ENCODE measurements around the gene SPATS1.
"Not testable (repeated sequence)": the region's sequence is repeated elsewhere in the genome, so short reads cannot be mapped to it uniquely, and the experiment has no call there.

The SPATS1 gene

DNA sequence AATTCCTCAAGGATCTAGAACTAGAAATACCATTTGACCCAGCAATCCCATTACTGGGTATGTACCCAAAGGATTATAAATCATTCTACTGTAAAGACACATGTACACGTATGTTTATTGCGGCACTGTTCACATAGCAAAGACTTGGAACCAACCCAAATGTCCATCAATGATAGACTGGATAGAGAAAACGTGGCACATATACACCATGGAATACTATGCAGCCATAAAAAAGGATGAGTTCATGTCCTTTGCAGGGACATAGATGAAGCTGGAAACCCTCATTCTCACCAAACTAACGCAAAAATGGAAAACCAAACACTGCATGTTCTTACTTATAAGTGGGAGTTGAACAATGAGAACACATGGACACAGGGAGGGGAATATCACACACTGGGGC, 4.4 kb downstream of the SPATS1 start:
- DNase-seq = not testable (repeated sequence)

GRCh38 chr6:44349904-44350649, 7.6 kb downstream of the SPATS1 start:
- DNase-seq = no peak

- not testable (repeated sequence) for DNase-seq
These were observed 8.2 kb downstream of the SPATS1 start for GRCh38 chr6:44350650-44350994.

- DNase-seq = no peak
These were observed 9.8 kb downstream of the SPATS1 start for GRCh38 chr6:44352259-44352658.

GRCh38 chr6:44353336-44353735, 10.9 kb downstream of the SPATS1 start:
- no peak for DNase-seq

GRCh38 chr6:44355640-44356039, 13.2 kb downstream of the SPATS1 start:
- no peak for DNase-seq

DNA sequence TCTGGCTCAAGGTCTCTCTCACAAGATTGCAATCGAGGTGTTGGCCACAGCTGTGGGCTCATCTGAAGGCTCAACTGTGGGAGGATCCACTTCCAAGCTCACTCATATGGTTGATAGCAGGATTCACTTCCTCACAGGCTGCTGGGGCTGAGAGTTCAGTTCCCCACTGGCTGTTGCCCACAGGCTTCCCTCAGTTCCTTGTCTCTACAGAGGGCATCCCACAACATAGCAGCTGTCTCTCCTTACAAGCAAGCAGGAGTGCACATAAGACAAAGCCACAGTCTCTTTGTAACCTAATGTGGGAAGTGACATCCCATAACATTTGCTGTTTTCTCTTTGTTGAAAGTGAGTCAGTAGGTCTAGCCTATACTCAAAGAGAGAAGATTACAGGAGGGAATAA, 14.0 kb downstream of the SPATS1 start:
- no peak for DNase-seq

GRCh38 chr6:44359973-44360372, 17.5 kb downstream of the SPATS1 start:
- DNase-seq = no peak

- no peak for DNase-seq
These were observed 19.5 kb downstream of the SPATS1 start for GRCh38 chr6:44361947-44362346.

- no peak for DNase-seq
These were observed 21.0 kb downstream of the SPATS1 start for GRCh38 chr6:44363377-44363926.

DNA sequence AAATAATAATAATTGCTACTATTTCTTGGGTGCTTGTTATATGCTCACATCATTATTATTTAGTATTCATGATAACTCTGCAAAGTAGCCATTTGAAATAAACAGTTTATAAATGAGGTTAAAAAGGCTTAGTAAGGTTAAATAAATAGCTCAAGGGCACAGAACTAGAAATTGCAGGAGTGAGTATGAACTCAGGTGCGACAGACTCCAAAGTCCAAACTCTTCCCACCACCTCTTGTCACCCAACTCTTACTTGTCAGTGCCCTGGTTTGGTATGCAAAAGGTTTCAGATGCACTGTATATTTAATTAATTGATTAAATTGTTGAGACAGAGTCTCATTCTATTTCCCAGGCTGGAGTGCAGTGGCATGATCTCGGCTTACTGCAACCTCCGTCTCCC, 24.3 kb downstream of the SPATS1 start:
- no peak for DNase-seq

DNA sequence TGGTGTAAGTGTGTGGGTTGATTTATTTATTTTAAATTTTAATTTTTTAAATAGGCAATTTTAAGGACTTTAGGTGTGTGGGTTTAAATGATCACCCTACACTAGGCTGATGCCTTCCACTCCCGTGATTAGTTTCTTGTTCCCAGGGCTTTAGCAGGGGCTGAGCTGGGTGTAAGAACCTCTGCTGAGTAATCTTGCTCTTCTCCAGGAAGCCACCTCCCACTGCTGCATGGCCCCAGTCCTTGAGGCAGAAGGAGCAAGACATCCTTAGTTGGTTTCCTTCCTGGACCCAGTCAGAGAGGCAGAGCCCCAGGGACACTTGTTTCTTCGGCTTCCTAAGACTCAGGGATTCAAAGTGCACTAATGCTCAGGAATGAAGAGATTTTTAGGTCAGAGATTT, 25.2 kb downstream of the SPATS1 start:
- no peak for DNase-seq

DNA sequence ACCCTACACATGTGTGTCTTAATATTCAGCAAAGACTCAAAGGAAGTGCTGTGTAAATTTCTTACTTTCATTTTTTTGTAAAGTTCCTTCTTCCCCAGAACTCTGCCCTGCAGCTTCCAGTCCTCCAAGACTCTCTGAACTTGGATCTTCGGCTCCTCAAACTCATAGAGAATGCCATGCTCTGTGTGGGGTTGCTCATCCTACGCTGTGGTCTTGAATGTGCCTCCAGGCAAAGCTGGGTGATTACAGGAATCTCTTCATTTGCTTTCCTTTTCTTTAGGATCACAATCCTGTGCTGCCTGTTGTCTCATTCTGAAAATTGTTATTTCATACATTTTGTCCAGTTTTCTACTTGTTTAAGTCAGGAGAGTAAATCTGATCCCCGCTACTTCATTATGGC, 30.6 kb downstream of the SPATS1 start:
- DNase-seq = no peak

- no peak for DNase-seq
These were observed 31.3 kb downstream of the SPATS1 start for GRCh38 chr6:44373787-44374186.

GRCh38 chr6:44375071-44375470, 32.6 kb downstream of the SPATS1 start:
- no peak for DNase-seq

GRCh38 chr6:44377484-44377883, 35.0 kb downstream of the SPATS1 start:
- DNase-seq = no peak

- DNase-seq = no peak
These were observed 35.5 kb downstream of the SPATS1 start for GRCh38 chr6:44377971-44378370.

GRCh38 chr6:44381739-44382138, 39.3 kb downstream of the SPATS1 start:
- no peak for DNase-seq

DNA sequence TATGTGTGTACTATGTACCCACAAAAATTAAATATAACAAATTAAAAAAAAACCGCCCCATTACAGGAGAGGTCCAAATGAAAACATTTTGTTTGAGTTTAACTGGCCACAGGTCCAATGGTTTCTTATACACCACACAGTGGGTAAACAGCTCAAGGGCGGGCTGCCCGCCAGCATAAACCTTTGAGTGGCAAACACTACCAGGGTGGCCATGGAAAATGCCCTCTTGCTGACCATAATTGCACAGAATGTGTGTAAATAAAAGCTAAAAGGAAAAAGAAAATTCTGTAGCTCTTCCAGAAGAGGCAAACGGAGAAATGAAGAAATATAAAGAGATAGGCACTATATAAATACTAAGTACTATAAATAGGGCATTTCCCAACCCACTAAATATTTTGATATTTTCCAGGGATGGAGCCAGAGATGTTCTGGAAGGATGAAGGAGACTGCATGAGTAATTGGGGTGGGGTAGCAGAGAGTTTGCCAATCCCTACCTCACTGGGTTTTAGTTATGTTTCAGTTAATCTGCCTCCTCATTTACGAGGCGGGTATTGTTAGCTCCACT, 44.0 kb downstream of the SPATS1 start:
- no peak for DNase-seq

DNA sequence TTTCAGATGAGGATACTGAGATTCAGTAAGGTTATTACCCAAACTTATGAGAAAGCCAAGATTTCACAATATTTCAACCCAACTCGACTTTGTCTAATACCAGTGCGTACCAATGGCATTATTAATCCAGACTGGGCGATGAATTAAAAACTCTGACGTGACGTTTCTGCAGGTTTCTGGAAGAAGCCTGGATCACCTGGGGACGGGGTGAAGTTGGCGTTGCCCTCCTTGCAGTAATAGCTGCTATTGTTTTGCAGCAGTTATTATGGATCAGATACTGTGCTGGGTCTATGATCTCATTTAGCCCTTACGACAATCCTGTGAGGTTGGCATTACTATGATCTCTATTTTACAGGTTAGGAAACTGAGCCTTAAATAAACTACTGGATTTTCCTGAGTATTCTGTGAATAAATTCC, 44.5 kb downstream of the SPATS1 start:
- no peak for DNase-seq

- DNase-seq = peak; percentile 86 to 95 (median 91)
These were observed 45.1 kb downstream of the SPATS1 start, which contains the start of gene CDC5L for GRCh38 chr6:44387346-44388134. TSS of gene CDC5L (plus strand) at chr6:44387706. CDS start at chr6:44387824, 118 bp downstream.

DNA sequence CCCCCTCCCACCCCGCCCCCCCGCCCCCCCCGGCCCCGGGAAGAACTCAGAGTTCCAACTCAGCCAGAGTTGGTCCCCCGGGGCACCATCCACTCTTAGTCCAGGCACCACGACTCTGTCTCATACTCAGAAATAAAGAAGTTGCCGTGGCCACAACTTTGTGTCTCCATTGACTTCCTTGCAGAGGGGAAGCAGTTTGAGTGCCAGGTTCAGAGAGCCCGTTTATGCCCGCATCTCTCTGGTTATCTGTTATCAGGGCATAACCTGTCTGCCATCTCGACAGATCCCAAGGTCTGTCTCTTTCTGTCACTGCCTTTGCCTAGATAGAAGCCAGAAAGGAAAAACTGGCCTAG, 45.7 kb downstream of the SPATS1 start:
- no peak for DNase-seq

GRCh38 chr6:44388887-44389286, 46.4 kb downstream of the SPATS1 start:
- DNase-seq = no peak

DNA sequence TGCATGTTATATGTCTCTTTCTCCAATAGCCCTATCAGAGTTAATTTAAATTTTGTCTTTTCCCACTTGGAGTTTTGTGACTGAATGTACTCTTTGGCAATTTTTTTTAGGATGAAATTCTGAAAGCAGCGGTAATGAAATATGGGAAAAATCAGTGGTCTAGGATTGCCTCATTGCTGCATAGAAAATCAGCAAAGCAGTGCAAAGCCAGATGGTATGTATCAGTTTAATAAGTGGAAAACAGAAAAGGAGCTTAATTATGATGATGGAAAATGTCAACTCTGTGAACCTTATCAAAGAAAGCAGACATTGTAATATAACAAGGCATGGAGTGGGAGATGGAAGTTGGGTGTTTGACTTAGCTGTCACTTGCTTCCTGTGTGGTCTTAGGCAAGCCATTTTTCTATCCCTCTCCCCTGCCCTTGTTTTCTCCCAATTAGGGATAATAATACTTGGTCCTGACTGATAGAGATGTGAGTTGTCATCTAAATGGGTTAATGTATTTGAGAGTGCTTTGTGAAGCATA, 47.8 kb downstream of the SPATS1 start:
- no peak for DNase-seq

All from stimulated activated naive CD4-positive, alpha-beta T cell (primary cell).